Measurements from ENCODE around the gene AIPL1. TPM values are rescaled to one million over a fixed set of nuclear protein-coding genes. Genes with fewer than 3 reads are reported as not detected.

The AIPL1 gene
- total RNA-seq, 3 donors from 2014 or later, result not detected

DNA sequence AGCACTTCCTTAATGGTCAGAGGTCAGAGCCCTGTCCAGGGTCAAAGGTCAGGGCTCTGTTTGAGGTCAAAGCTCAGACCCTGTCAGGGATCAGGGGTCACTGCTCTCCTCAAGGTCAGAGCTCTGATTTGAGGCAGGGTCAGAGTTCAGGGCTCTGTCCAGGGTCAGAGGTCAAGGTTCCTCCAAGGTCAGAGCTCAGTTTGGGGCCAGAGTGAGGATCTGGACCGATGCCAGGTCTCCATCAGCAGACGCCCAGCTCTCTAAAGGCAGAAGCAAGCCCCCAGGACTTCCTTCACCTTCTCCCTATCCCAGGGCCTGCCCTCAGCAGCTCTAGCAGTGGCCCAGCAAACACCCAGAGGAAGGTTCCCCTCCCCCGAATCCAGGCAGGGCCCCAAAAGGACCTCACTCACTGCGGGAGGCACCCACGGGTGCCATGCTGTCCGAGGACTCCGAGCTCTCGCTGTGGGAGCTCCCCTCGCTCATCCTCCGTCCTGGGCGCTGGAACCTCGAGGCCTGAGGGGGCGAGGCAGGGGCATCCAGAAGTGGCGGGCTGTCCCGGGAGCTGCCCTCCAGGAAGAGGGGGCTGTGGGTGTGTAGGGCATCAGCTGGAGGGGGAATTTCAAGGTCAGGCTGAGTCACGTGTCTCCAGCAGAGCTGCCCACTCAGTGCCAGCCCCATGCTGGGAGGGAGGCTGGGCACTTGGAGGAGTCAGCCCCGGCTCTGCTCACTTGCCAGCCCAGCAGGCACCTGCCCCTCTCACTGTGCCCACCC, 36.0 kb upstream of the AIPL1 start:
- Histone ChIP-seq H3K9me3 (no peaks in the 10 kb centered on the region), H3K36me3 (ENCODE audit: low read depth) (no peaks in the 10 kb centered on the region), H3K4me3 (no peak overlapping the region), H3K4me1 (ENCODE audit: low read depth) (no peaks in the 10 kb centered on the region)
- intact Hi-C loops (cut with DNase I, micrococcal nuclease), result no loop called here
- no peak for TF ChIP-seq CTCF (IDR thresholded peaks at IDR 0.05)
- DNase-seq (peak in 1 of 3 donors; percentile 33), ATAC-seq (no peak)

DNA sequence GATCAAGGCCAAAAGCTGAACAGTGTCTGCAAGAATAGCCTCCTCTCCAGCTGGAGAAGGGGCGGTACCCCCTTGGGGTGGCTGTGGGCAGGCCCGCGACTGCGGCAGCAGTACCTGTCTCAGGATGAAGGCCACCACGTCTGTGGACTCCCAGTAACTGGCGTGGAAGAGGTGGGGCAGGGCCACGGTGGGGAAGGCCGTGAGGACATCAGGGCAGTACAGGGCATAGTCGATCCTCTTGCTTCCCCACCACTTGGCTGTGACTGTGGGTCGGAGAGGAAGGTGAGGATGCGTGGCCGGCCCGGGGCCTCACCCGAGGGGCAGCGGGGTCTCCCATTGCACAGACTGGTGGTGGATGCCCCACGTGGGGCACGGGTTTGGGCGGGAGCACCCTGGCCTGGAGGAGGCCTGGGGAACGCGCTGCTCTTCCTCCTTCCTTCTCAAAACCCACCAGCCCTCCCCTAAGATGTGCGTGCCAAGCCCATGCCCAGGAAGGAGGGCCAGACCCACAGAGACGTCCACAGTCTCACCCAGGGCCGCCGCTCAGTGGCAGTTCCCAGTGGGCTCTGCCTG, 35.3 kb upstream of the AIPL1 start:
- H3K4me3 ChIP-seq, result no peak overlapping the region
- no peaks in the 10 kb centered on the region for H3K9me3 ChIP-seq
- peak in 1 of 3 donors; percentile 31 for DNase-seq
- no peak for TF ChIP-seq CTCF (IDR thresholded peaks at IDR 0.05)
- intact Hi-C loops (cut with DNase I, micrococcal nuclease), result no loop called here
- H3K36me3 ChIP-seq (ENCODE audit: low read depth), result no peaks in the 10 kb centered on the region
- H3K4me1 ChIP-seq (ENCODE audit: low read depth), result no peaks in the 10 kb centered on the region
- ATAC-seq, result no peak

DNA sequence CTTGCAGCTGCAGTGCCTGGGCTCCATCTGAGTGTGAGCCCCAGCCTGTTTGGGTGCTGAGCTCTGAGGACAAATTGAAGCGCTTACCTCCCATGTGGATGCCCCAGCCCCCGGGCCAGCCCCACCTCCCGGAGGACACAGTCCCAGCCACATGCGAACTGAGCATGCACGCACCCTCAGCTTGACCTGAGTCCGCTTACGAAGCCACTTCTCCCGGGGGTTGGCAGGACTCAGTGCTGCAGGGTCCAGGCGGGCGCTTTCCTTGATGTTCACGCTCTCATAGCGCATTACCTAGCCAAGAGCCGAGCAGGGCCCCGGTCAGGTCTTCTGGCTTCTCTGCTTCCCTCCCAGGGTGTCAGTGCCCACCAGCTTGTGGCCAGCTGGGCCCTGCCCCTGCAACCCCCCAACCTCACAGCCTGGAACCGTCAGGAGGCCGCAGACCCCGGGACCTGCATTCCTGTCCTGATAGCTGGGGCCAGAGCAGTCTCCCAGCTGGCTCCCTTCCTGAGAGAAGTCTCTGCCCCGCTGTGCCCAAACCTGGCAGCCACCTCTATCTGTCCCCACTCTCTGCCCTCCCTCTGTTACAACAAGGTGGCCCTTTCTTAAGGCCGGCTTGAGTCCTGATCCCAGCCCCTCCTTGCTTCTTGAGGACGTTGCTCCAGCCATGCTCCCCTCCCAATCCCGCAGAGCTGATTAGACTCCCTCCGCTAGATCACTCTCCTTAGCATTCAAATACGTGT, 33.3 kb upstream of the AIPL1 start:
- no peaks in the 10 kb centered on the region for H3K9me3 ChIP-seq
- intact Hi-C loops (cut with DNase I, micrococcal nuclease), result no loop called here
- DNase-seq (no peak), ATAC-seq (no peak)
- H3K4me1 ChIP-seq (ENCODE audit: low read depth), result no peaks in the 10 kb centered on the region
- no peak for TF ChIP-seq CTCF (IDR thresholded peaks at IDR 0.05)
- no peaks in the 10 kb centered on the region for H3K36me3 ChIP-seq (ENCODE audit: low read depth)
- no peak overlapping the region for H3K4me3 ChIP-seq

DNA sequence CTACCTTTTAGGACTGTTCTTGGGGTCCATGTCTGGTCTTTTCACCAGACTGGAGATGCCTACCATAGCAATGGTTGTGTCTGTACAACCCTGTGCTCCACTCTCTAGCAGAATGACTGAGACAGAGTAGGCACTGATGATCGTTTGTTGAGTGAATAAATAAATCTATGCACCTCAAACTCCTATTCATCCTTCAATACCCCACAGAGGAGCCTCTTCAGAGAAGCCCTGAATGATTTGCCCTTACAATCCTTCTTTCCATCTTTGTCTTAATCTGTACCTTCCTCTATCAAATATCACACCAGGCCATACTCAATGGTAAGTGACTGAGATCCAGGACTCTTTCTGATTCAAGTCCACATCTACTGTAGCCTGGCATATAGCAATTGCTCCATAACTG, 32.6 kb upstream of the AIPL1 start:
- Histone ChIP-seq H3K9me3 (no peaks in the 10 kb centered on the region), H3K4me3 (no peak overlapping the region), H3K36me3 (ENCODE audit: low read depth) (no peaks in the 10 kb centered on the region), H3K4me1 (ENCODE audit: low read depth) (no peaks in the 10 kb centered on the region)
- DNase-seq (no peak), ATAC-seq (no peak)
- intact Hi-C loops (cut with DNase I, micrococcal nuclease), result no loop called here
- no peak for TF ChIP-seq CTCF (IDR thresholded peaks at IDR 0.05)

GRCh38 chr17:6465206-6466003, 30.5 kb upstream of the AIPL1 start:
- Histone ChIP-seq H3K4me1 (ENCODE audit: low read depth) (no peaks in the 10 kb centered on the region), H3K9me3 (no peaks in the 10 kb centered on the region), H3K36me3 (ENCODE audit: low read depth) (no peaks in the 10 kb centered on the region), H3K4me3 (no peak overlapping the region)
- no peak for ATAC-seq
- intact Hi-C loops (cut with DNase I, micrococcal nuclease), result no loop called here
- peak in 1 of 3 donors; percentile 20 for DNase-seq
- no peak for TF ChIP-seq CTCF (IDR thresholded peaks at IDR 0.05)
